SK-N-DZ (cell line): ENCODE results near the gene CRX.
"Not testable (repeated sequence)": the region's sequence is repeated elsewhere in the genome, so short reads cannot be mapped to it uniquely, and the experiment has no call there.

Source experiments
- DNase-seq: peaks from one replicate; pipeline ENCODE4 v3.0.0-alpha.2; 2015; ENCODE audit warnings: low spot score

Gene CRX

DNA sequence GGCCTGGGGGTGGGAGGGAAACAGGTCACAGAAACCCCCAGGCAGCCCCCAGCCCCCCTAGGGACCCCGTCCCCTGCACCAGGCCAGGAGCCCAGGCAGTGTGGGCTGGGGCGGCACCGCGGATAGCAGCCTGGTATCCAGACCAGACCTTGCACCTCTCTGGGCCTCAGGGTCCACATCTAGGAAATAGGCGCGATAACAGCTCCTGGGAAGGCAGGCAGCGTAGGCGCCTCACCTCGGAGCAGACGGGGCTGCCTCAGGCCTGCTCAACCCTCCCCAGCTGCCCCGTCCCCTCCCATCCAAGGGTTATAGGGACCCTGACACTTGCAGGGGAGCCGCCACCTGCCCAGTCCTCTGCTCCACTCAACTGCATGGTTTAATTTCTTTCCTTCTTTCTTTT, 18.1 kb upstream of the CRX start:
- DNase-seq, result not testable (repeated sequence)

DNA sequence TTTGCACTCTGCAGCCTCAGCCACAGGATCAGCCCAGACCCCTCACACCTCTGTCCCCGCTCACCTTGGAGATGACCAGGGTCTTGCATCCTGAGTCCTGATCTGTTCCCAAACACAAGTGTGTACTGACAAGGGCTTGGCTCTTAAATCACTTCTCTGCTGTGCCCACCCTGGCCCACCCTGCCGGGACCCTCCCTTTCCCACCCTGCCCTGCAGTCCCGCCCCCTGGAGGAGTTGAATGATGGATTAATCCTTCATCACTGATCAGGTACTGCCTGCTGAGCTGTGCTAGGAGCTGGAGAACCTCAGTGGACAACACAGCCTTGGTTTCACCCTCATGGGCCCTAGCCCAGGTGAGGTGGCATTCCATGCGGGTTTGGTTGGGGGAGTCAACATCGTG, 17.3 kb upstream of the CRX start, which contains the start of gene TPRX1:
Gene TPRX1, minus strand, starts transcription at position 101 of the 400 bp plus-strand sequence. Its CDS starts 12 bp downstream, at position 89.
- DNase-seq, result not testable (repeated sequence)

- DNase-seq, result no peak
Observed at GRCh38 chr19:47805313-47805712, 16.4 kb upstream of the CRX start.

DNA sequence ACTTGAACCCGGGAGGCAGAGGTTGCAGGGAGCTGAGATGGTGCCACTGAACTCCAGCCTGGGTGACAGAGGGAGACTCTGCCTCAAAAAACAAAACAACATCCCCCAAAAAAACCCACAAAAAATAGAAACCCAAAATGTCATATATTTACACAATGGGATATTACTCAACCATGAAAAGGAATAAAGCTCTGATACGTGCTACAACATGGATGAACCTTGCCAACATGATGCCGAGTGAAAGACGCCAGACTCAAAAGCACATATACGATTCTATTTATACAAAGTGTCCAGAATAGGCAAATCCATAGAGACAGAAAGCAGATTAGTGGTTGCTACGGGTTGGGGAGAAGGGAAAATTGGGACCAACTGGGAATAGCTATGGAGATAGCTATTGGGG, 15.3 kb upstream of the CRX start:
- no peak for DNase-seq

- DNase-seq, result peak; percentile 42
Observed at GRCh38 chr19:47813304-47813994, 8.3 kb upstream of the CRX start.

- DNase-seq, result no peak
Observed at GRCh38 chr19:47813995-47814328, 7.8 kb upstream of the CRX start.

DNA sequence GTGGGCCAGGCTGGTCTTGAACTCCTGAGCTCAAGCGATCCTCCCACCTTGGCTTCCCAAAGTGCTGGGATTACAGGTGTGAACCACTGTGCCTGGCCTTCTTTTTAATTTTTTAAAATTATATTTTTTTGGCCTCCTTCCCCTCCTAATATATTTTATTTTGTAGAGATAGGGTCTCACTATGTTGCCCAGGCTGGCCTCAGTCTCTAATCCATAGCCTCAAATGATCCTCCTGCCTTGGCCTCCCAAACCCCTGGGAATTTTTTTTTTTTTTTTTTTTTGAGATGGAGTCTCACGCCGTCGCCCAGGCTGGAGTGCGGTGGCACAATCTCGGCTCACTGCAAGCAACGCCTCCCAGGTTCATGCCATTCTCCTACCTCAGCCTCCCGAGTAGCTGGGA, 5.5 kb upstream of the CRX start:
- DNase-seq, result not testable (repeated sequence)

DNA sequence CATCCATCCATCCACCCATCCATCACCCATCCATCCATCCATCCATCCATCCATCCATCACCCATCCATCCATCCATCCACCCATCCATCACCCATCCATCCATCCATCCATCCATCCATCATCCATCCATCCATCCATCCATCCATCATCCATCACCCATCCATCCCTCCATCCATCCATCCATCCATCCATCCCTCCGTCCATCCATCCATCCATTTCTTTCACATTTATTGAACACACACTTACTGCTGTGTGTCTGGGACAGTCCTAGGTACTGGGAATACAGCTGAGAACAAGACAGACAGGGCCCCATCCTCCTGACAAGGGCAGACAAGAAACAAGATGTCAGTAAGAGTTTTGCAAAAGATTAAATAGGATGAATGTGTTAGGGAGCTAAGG, 3.5 kb upstream of the CRX start:
- not testable (repeated sequence) for DNase-seq

- no peak for DNase-seq
Observed at GRCh38 chr19:47819858-47820257, 1.9 kb upstream of the CRX start.

- DNase-seq, result no peak
Observed at GRCh38 chr19:47820410-47820809, 1.3 kb upstream of the CRX start.

GRCh38 chr19:47824396-47824795, 2.7 kb downstream of the CRX start:
- no peak for DNase-seq

GRCh38 chr19:47826800-47827199, 5.1 kb downstream of the CRX start:
- DNase-seq, result no peak

GRCh38 chr19:47832723-47833122, 11.0 kb downstream of the CRX start:
- DNase-seq, result no peak

DNA sequence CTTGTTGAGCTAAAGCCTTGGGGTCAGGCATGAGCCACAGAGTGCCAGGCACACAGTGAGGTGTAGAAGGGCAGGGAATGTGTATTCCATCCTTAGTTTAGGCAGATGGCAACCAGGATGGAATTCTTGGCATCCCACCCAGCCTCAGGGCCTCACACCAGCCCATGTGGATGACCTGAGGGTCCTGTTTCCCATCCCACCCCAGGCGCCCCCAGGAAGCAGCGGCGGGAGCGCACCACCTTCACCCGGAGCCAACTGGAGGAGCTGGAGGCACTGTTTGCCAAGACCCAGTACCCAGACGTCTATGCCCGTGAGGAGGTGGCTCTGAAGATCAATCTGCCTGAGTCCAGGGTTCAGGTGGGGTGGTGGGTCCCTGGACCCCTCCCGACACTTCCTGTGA, 14.3 kb downstream of the CRX start:
- no peak for DNase-seq

- DNase-seq, result no peak
Observed at GRCh38 chr19:47839411-47839810, 17.7 kb downstream of the CRX start.

DNA sequence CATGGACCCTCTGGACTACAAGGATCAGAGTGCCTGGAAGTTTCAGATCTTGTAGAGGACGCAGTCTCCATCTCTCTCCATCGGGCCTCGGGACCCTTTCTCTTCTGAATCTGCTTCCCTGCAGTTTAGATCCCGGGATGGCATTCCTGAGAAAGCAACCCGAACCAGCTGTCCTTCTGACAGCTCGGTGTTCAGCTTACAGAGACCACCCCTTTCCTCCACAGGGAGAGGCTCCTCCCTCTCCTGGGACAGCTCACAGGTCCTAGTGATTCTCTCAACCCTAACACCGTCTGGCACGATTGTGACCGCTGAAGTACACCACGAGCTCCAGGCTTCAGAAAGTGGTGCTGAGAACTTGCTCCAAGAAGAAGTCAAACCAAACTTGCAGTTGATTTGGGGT, 18.2 kb downstream of the CRX start:
- no peak for DNase-seq

- DNase-seq, result no peak
Observed at GRCh38 chr19:47842941-47843340, 21.2 kb downstream of the CRX start.

DNA sequence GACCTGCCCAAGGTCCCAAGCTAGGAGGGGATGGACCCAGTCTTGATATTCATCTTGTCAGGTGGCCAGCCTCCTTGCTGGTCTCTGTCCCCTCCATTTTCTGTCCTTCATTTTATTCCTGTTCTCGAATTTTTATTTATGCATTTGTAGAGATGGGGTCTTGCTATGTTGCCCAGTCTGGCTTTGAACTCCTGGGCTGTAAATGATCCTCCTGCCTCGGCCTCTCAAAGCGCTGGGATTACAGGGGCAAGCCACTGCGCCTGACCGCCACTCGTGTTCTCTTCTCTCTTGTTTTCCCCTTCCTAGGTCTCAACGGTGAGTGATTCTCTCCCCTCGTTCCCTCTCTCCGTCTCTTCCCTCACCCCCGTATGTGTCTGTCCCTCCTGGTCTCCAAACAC, 26.7 kb downstream of the CRX start:
- DNase-seq, result no peak

GRCh38 chr19:47848823-47849473, 27.2 kb downstream of the CRX start:
- DNase-seq, result no peak

- no peak for DNase-seq
Observed at GRCh38 chr19:47853003-47853402, 31.3 kb downstream of the CRX start.

DNA sequence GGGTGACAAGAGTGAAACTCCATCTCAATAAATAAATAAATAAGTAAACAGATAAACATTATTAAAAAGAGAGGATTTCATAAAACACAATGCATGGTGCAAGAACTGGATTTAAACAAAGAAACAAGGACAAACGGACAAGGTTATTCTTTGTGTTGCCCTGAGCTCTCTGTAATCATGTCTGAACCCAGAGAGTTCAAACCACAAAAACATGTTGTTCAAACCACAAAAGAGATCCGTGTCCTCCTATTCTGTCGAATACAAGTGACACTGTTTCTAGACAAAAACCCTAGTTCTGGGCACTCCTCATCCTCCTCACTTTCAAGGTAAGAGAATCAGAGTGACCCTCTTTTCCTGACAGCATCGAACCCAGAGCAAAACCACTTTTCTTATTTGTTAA, 32.7 kb downstream of the CRX start:
- DNase-seq, result no peak

- not testable (repeated sequence) for DNase-seq
Observed at GRCh38 chr19:47858231-47858630, 36.5 kb downstream of the CRX start.

DNA sequence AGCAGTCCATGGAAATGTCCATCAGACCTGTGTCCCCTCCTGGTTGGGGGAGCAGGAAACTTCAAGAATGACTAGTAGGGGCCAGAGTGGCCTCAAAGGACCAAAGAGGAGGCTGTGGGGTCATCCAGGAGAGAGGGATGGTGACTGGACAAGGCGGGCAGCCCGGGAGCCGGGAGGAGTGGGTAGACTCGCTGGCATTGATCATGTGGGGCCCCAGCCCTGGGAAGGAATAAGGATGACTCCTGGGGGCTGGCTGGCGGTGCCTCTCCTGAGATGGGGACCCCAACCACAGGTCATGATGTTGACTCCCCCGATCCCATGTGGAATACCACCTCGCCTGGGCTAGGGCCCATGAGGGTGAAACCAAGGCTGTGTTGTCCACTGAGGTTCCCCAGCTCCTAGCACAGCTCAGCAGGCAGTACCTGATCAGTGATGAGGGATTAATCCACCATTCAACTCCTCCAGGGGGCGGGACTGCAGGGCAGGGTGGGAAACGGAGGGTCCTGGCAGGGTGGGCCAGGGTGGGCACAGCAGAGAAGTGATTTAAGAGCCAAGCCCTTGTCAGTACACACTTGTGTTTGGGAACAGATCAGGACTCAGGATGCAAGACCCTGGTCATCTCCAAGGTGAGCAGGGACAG, 37.0 kb downstream of the CRX start, which contains the start of gene TPRX2:
Gene TPRX2, plus strand, starts transcription at position 590 of the 640 bp plus-strand sequence. Its CDS starts 12 bp downstream, at position 602.
- DNase-seq, result not testable (repeated sequence)
